Right renal pelvis (tissue), 4 donors: Measurements from ENCODE around the gene ZNF440. TPM values are rescaled to one million over a fixed set of nuclear protein-coding genes. Genes with fewer than 3 reads are reported as not detected.
"Not testable (repeated sequence)": the region's sequence is repeated elsewhere in the genome, so short reads cannot be mapped to it uniquely, and the experiment has no call there.

Source experiments
- DNase-seq, 4 donors: peaks; one replicate each; pipeline ENCODE4 v3.0.0-alpha.2; 2013; ENCODE audit warnings: low read depth in 4 of 4, low spot score in 3 of 4, missing footprints in 1 of 4
- polyA plus RNA-seq, 4 donors: library from polyadenylated mRNA; unstranded; fragments of 120-200 nt; gene quantifications; one replicate each; pipeline ENCODE4 v1.2.1, GENCODE V29; 2013; ENCODE audit not compliant: insufficient read length in 4 of 4

Gene ZNF440
- polyA plus RNA-seq, result 10 to 100 TPM; 12.5 to 17.4 (median 14.5) TPM

DNA sequence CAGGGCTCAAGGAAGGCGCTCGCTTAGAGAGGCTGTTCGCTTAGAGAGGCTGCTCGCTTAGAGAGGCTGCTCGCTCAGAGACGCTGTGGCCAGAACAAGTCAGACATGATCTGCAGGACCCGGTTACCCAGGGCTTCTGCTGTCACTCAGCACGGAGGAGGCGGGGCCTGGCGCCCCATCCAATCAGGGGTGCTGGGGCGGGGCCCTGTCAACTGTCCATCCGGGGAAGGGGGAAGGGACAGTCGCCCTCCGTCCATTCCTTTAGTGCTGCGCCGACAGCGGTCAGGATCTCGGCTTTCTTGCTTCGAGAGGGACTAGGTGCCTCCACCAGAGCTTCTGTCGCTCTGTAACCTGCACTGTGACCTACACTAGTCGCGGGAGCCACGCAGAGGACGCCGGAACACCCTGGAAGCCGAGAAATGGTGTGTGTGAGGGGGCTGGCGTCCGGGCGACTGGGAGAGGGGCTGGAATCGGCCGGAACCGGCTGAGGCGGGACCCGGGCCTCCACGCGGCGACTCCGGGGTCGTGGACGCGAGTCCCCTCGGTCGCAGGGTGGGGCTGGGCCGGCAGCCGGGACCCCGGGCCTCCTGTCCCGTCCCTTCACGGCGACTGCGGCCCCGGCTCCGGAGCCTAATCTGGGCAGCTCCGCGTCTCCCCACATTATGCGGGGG lies at the start of gene ZNF440:
Gene ZNF440 (plus strand): TSS at position 245 of the 671 bp plus-strand sequence. CDS start 175 bp downstream, at position 420.
- peak; percentile 88 to 92 (median 91) for DNase-seq

DNA sequence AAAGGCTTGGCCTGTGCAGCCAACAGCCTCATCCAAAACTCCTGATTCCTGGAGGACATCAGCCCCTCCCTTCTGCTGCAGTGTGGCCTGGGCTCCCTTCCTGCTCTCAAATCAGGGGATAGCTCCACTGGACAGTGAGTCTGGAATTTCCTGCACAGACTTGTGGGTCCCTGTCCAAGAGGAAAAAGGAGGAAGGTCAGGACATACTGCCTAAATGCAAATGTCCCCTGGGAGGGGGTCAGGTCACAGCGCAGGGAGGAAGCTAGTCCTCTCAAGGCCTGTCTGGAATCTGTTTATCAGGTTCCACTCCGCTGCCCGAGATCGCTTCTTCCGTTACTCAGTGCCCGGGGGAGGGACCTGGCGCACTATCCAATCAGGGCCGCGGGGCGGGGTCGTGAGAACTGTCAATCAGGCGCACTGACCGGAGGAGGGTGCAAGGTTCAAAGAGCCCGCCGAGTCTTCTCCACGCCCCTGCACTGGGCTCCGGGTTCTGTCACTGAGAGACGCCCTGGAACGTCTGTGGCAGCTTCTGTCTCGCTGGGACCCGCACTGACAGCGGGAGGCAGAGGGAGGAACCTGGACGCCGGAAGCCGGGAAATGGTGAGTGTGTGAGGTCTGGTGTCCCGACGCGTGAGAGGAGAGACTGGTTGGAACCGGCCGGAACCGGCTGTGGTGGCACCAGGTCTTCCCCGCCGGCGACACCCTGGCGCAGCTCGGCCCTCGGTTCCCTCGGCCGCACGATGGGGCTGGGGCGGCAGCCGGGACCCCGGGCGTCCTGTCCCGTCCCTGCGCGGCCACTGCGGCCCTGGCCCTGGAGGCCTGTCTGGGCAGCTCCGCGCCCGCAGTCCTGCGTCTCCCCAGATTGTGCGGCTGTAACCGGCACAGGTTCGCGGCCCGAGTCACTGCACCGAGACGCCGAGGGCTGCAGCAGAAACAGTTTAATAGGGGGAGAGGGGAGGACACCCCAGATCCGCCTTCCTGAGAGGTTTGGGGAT lies 47.2 kb upstream of the ZNF440 start, which contains the start of gene ZNF441:
Gene ZNF441 (plus strand): TSS at position 404 of the 995 bp plus-strand sequence. CDS start 194 bp downstream, at position 598.
- DNase-seq, result peak; percentile 92 to 95 (median 93)

DNA sequence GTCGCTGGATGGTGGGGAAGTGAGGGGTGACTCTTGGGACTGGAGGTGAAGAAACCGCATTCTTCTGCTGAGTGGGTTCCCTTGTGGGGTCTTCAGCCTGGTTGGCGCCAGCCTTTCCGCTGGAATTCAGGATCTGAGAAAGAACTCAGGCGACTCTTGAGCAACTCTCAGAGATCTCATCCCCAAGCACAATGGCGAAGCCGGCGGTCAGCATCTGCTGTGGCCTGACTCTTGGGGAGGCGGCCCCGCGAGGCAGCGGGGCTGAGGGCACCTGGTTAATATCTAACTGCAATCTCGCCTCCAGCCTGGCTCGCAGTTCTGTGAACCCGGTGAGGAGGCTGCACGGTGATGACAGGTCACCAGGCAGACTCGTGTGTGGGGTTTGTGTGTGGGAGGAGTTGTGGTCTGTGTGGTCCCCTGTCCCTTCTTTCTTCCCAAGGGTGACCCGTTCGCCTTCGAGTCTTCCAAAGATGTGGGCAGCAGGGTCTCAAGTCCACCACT lies 46.4 kb upstream of the ZNF440 start:
- DNase-seq, result peak in 3 of 4 donors; percentile 24 to 34 (median 29)

DNA sequence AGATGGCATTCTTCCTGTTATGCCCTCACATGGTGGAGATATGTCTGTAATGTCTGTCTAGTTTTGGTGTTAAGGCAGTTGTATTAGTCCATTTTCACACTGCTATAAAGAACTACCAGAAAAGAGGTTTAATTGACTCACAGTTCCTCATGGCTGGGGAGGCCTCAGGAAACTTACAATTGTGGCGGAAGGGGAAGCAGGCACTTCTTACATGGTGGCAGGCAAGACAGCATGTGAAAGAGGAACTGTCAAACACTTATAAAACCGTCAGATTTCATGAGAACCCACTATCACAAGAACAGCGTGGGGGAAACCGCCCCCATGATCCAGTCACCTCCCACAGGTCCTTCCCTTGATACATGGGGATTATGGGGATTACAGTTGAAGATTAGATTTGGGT lies 44.1 kb upstream of the ZNF440 start:
- DNase-seq, result no peak

DNA sequence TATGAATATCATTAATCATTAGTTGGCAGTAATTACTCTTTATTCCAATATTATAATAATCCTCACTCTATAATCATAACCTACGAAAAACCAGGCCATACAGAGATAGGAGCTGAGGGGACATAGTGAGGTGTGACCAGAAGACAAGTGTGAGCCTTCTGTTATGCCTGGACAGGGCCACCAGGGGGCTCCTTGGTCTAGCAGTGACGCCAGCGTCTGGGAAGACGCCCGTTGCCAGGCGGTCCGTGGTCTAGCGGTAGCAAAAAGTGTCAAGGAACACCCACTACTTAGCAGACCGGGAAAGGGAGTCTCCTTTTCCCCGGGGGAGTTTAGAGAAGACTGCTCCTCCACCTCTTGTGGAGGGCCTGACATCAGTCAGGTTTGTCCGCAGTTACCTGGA lies 42.6 kb upstream of the ZNF440 start:
- DNase-seq, result not testable (repeated sequence)

DNA sequence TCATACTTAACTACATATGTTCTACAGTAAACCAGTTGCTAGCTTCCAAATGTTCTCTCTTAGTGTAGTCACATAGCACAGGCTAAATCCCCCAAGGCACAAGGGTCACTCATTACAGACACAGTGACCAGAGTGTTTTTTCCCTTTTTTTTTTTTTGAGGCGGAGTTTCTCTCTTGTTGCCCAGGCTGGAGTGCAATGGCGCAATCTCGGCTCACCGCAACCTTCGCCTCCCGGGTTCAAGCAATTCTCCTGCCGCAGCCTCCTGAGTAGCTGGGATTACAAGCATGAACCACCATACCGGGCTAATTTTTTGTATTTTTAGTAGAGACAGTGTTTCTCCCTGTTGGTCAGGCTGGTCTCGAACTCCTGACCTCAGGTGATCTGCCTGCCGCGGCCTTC lies 37.4 kb upstream of the ZNF440 start:
- not testable (repeated sequence) for DNase-seq

DNA sequence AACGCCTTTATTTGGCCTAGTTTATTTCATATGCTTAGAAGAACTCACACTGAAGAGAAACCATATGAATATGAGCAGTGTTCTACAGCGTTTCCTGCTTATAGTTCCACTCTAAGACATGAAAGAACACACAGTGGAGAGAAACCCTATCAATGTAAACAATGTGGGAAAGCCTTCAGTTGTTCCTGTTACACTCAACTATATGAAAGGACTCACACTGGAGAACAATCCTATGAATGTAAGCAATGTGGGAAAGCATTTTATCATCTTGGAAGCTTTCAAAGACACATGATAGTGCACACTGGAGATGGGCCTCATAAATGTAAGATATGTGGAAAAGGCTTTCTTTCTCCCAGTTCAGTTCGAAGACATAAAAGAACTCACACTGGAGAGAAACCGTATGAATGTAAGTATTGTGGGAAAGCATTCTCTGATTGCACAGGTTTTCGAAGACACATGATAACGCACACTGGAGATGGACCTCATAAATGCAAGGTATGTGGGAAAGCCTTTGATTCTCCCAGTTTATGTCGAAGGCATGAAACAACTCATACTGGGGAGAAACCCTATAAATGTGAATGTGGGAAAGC lies 33.5 kb upstream of the ZNF440 start:
- DNase-seq, result no peak

DNA sequence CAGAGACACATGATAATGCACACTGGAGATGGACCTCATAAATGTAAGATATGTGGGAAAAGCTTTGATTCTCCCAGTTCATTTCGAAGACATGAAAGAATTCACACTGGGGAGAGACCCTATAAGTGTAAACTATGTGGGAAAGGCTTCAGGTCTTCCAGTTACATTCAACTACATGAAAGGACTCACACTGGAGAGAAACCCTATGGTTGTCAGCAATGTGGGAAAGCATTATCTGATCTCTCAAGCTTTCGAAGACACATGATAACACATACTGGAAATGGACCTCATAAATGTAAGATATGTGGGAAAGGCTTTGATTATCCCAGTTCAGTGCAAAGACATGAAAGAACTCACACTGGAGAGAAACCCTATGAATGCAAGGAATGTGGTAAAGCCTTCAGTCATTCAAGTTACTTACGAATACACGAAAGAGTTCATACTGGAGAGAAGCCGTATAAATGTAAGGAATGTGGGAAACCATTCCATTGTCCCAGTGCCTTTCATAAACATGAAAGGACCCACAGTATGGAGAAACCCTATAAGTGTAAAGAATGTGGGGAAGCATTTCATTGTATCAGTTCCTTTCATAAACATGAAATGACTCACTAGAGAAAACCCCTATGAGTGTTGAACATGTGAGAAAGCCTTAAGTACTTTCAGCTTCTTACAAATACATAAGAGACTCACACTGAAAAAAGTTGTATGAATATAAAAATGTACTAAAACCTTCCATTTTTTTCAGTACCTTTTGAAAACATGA lies 32.6 kb upstream of the ZNF440 start:
- no peak for DNase-seq

DNA sequence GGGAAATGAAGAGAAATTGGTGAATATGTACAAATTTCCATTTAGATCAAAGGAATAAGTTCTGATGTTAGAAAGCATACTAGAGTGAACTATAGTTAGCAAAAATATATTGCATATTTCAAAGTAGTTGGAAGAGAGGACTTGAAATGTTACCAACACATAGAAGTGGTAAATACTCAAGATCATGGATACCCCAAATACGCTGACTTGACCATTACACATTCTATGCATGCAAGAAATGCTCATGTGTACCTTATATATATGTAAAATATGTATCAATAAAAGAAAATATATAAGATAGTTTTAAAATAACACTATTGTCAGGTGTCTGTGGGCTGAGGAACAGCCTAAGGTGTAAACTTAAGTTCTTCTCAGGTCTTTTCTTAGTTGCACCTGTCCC lies 30.3 kb upstream of the ZNF440 start:
- DNase-seq, result no peak

DNA sequence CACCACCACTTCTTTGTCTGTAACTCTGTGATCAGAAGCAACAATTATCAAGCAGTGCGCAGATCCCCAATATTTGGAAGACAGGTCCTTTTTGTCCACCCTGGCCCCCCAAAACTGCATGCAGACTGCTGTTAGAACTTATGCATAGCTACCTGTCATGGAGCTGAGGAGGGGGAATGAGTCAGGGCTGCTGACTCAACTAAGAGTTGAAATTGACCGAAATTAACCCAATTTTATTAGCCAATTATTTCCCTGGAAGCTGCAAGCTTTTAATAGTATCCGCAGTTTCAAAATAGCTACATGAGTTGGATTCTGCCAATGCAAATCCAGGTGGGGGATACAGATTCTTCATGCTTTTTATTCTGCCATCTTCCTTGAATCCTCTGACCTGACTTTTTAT lies 29.7 kb upstream of the ZNF440 start:
- DNase-seq, result no peak

DNA sequence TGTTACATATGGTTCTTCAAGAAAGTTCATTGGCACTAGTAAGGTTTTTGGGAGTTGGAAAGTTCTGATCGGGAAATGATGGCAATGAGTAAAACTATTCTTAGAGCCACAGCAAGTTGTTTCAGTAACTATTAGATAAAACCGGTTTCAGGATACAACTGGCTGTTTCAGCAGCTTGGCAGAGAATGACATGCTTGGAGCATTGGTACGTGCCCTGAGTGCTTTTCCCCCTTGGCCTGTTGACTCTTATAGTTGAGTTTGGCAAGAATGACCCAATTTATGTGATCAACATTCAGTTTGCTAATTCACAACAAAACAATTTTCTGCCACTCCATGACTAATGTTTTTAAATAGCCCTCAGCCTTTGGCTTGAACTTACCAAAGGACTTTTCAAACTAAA lies 26.5 kb upstream of the ZNF440 start:
- no peak for DNase-seq

DNA sequence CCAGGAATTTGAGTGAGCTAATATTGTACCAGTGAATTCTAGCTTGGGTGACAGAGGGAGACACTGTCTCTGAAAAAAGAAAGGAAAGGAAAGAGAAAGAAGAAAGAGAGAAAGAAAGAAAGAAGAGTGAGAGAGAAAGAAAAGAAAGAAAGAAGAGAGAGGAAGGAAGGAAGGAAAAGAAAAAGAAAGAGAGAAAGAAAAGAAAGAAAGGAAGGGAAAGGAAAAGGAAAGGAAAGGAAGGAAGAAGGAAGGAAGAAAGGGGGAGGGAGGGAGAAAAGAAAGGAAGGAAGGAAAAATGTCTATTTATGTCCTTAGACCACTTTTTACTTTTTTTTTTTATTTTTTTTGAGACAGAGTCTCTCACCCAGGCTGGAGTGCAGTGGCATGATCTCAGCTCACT lies 21.1 kb upstream of the ZNF440 start:
- DNase-seq, result no peak

DNA sequence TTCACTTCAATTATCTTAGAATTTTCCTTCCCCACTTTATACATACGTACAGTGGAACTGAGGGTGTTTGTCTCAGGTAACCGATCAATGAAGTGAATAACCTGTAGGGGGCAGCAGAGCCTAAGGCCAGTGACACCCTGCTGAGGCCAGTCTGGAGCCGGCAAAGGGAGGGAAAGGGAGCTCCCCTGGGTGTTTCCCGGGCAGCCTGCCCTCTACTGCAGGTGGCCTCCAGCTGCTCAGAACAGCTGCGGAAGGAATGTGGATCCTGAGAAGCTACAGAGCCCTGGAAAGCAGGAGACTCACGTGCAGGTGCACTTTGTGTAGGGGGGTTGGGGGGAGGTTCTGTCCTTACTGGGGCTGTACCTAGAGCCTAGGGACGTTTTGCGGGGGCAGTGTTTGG lies 16.6 kb upstream of the ZNF440 start:
- peak; percentile 78 to 87 (median 83) for DNase-seq

DNA sequence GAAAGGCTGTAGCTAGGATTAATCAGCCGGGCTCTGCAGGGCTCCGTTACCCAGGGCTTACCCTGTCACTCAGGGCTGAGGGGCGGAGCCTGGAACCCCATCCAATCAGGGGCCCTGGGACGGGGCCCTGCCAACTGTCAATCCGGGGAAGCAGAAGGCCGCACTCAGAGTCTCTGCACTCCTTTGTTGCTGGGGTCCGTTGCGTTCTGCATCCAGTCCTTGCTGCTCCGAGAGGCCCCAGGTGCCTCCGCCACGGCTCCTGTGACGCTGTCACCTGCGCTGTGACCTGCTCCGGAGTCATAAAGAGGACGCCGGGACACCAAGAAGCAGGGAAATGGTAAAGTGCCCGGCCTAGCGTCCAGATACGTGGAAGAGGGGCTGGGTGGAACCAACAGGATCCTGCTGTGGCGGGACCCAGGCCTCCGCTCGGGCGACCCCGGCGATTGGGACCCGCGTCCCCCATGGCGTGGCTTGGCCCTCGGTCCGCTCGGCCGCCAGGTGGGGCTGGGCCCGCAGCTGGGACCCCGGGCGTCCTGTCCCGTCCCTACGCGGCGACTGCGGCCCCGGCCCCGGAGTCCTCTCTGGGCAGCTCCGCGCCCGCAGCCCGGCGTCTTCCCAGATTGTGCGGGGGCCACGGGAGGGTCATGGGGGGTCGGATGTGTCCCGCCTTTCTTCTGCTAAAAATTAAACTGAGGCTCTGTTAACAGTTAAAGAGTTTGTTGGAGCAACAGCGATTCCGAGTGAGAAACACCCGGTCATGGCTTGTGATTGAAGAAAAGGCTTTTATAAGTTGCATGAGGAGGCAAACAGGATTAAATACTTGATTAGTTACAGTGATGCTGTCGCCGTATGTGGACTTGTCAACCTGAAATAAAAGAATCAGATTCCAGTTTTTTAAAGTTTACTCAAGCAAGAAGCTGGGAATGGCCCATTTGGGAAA lies 15.4 kb upstream of the ZNF440 start, which contains the start of gene ZNF491:
Gene ZNF491 (plus strand): TSS at position 133 of the 940 bp plus-strand sequence. CDS start 7,431 bp downstream, outside the sequence.
- peak; percentile 76 to 90 (median 85) for DNase-seq

DNA sequence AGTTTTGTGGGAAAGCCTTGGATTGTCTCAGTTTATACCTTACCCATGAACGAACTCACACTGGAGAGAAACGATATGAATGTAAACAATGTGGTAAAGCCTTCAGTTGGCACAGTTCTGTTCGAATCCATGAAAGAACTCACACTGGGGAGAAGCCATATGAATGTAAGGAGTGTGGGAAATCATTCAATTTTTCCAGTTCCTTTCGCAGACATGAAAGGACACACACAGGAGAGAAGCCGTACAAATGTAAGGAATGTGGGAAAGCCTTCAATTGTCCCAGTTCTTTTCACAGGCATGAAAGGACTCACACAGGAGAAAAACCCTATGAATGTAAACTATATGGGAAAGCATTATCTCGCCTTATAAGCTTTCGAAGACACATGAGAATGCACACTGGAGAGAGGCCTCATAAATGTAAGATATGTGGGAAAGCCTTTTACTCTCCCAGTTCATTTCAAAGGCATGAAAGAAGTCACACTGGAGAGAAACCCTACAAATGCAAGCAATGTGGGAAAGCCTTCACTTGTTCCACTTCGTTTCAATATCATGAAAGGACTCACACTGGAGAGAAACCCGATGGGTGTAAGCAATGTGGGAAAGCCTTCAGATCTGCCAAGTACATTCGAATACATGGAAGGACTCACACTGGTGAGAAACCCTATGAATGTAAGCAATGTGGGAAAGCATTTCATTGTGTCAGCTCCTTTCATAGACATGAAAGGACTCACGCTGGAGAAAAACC lies 7.5 kb upstream of the ZNF440 start:
- no peak for DNase-seq

DNA sequence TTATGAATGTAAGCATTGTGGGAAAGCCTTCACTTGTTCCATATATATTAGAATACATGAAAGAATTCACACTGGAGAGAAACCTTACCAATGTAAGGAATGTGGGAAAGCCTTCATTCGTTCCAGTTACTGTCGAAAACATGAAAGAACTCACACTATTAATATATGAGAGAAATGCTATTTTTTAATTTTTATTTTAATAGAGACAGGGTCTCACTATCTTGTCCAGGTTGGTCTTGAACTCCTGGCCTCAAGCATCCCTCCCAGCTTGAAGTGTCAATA lies 7.0 kb upstream of the ZNF440 start:
- DNase-seq, result no peak

DNA sequence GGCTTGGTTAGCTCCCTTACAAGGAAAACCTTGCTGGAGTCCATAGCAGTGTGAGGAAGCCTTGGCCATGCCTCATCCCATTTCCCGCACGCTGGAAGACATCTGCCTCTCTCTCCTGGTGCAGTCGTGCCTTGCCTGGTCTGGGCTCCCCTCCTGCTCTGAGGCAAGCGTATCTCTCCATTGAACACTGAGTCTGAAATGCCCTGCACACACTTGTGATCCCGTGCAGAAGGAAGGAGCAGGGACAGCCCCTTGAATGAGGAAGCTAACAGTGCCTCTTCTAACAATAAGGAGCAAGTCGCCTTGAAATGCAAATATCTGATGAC lies 407 bp upstream of the ZNF440 start:
- DNase-seq, result no peak

DNA sequence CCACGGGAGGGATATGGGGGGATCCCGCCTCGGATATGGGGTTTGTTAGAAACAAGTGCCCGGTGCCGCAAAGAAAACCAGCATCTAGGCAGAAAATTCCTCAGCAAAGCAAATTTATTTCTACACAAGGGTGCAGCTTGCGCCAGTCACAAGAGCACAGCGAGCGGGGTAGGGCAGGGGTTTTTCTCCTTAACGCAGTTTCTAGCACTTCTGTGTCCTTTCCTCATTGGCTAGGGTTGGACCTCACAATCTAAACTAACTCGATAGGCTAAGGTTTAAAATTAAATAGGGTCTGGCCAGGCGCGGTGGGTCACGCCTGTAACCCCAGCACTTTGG lies 595 bp downstream of the ZNF440 start:
- peak in 1 of 4 donors; percentile 21 for DNase-seq
